KMS-11 (cell line): ENCODE results near the gene NKD1.

Experiments
- H2AFZ ChIP-seq: fragments of 200-600 bp; sonication (generic); 2 replicates; pipeline ENCODE4 v1.6.1; 2016; ENCODE audit warnings: antibody characterized with exemption, mixed run types, low read depth
- H3K27ac ChIP-seq: fragments of 200-600 bp; sonication (generic); 2 replicates; pipeline ENCODE4 v1.6.1; 2016; ENCODE audit warnings: mild to moderate bottlenecking, mixed run types
- H3K27me3 ChIP-seq: fragments of 200-600 bp; sonication (generic); 2 replicates; pipeline ENCODE4 v1.6.1; 2017; ENCODE audit warnings: mild to moderate bottlenecking, low read depth, mixed run types, moderate library complexity; ENCODE audit not compliant: insufficient read depth
- H3K36me3 ChIP-seq: fragments of 200-600 bp; sonication (generic); 2 replicates; pipeline ENCODE4 v1.6.1; 2017; ENCODE audit warnings: mild to moderate bottlenecking, mixed run types; ENCODE audit not compliant: insufficient read depth
- H3K4me1 ChIP-seq: fragments of 200-600 bp; sonication (generic); 2 replicates; pipeline ENCODE4 v1.6.1; 2016; ENCODE audit warnings: mild to moderate bottlenecking, low read depth, mixed run types; ENCODE audit not compliant: poor library complexity, severe bottlenecking
- H3K4me2 ChIP-seq: fragments of 200-600 bp; sonication (generic); 2 replicates; pipeline ENCODE4 v1.7.0; 2016; ENCODE audit warnings: mild to moderate bottlenecking, mixed run types
- H3K4me3 ChIP-seq: fragments of 200-600 bp; sonication (generic); IDR thresholded peaks from 2 replicates; pipeline ENCODE4 v1.6.1; 2017; ENCODE audit warnings: low read depth, low read length, mixed read lengths; ENCODE audit not compliant: insufficient read depth
- H3K79me2 ChIP-seq: fragments of 200-600 bp; sonication (generic); 2 replicates; pipeline ENCODE4 v1.6.1; 2016; ENCODE audit warnings: low read depth, mixed run types; ENCODE audit not compliant: insufficient read depth
- H3K9ac ChIP-seq: fragments of 200-600 bp; sonication (generic); 2 replicates; pipeline ENCODE4 v1.6.1; 2016; ENCODE audit warnings: mild to moderate bottlenecking, mixed run types
- H4K20me1 ChIP-seq: fragments of 200-600 bp; sonication (generic); 2 replicates; pipeline ENCODE4 v1.6.1; 2016; ENCODE audit warnings: mild to moderate bottlenecking, mixed run types; ENCODE audit not compliant: insufficient read depth
- CTCF ChIP-seq: fragments of 200-600 bp; sonication (generic); conservative IDR thresholded peaks from 2 replicates; pipeline ENCODE4 v1.6.1; 2017; ENCODE audit warnings: low read depth, mild to moderate bottlenecking, antibody characterized with exemption, low read length, moderate library complexity, mixed read lengths

NKD1 gene

GRCh38 chr16:50584033-50584722 is 36.0 kb downstream of the NKD1 start:
- Histone ChIP-seq H4K20me1 (no peaks in the 10 kb centered on the region), H3K36me3 (no peaks in the 10 kb centered on the region)

GRCh38 chr16:50585331-50585776 is 37.2 kb downstream of the NKD1 start:
- Histone ChIP-seq H3K36me3 (no peaks in the 10 kb centered on the region), H3K4me3 (no peak overlapping the region), H3K79me2 (no peaks in the 10 kb centered on the region), H3K27me3 (no peaks in the 10 kb centered on the region), H3K4me2 (no peak overlapping the region), H4K20me1 (no peaks in the 10 kb centered on the region), H3K27ac (no peak overlapping the region), H2AFZ (no peak overlapping the region), H3K9ac (no peak overlapping the region), H3K4me1 (no peaks in the 10 kb centered on the region)
- no peak for TF ChIP-seq CTCF

More at GRCh38 chr16:50584033-50584722, 36.0 kb downstream of the NKD1 start:
- TF ChIP-seq CTCF = no peak
- H3K9ac ChIP-seq = no peak overlapping the region
- H3K4me2 ChIP-seq = no peak overlapping the region
- no peaks in the 10 kb centered on the region for H3K79me2 ChIP-seq
- no peaks in the 10 kb centered on the region for H3K4me1 ChIP-seq
- H3K4me3 ChIP-seq = no peak overlapping the region
- no peaks in the 10 kb centered on the region for H3K27me3 ChIP-seq
- no peak overlapping the region for H2AFZ ChIP-seq
- no peak overlapping the region for H3K27ac ChIP-seq

GRCh38 chr16:50587543-50587942 is 39.3 kb downstream of the NKD1 start:
- H3K27me3 ChIP-seq = no peaks in the 10 kb centered on the region
- no peak overlapping the region for H2AFZ ChIP-seq
- no peak overlapping the region for H3K4me2 ChIP-seq
- H3K79me2 ChIP-seq = no peaks in the 10 kb centered on the region
- no peaks in the 10 kb centered on the region for H3K36me3 ChIP-seq
- no peaks in the 10 kb centered on the region for H4K20me1 ChIP-seq
- no peak overlapping the region for H3K9ac ChIP-seq
- no peak overlapping the region for H3K4me3 ChIP-seq
- no peaks in the 10 kb centered on the region for H3K4me1 ChIP-seq
- no peak for TF ChIP-seq CTCF
- no peak overlapping the region for H3K27ac ChIP-seq

GRCh38 chr16:50588276-50588675 is 40.1 kb downstream of the NKD1 start:
- H3K4me2 ChIP-seq = no peak overlapping the region
- H3K9ac ChIP-seq = no peak overlapping the region
- H4K20me1 ChIP-seq = no peaks in the 10 kb centered on the region
- H3K36me3 ChIP-seq = no peaks in the 10 kb centered on the region
- no peaks in the 10 kb centered on the region for H3K4me1 ChIP-seq
- H2AFZ ChIP-seq = no peak overlapping the region
- H3K27ac ChIP-seq = no peak overlapping the region
- no peaks in the 10 kb centered on the region for H3K79me2 ChIP-seq
- TF ChIP-seq CTCF = no peak
- no peak overlapping the region for H3K4me3 ChIP-seq
- H3K27me3 ChIP-seq = no peaks in the 10 kb centered on the region
